GM21825 (cell line): ENCODE data around the gene PANX2.

ENCODE experiments used
- ATAC-seq: cut with Tn5 transposase; IDR thresholded peaks from one replicate; pipeline ENCODE4 v1.9.1; 2021; ENCODE audit warnings: mild to moderate bottlenecking, moderate library complexity; ENCODE audit not compliant: unreplicated experiment

The PANX2 gene

GRCh38 chr22:50227579-50228215 is 57.2 kb downstream of the PANX2 start:
- no peak for ATAC-seq

- ATAC-seq = no peak
Measured at GRCh38 chr22:50228366-50228765, 57.8 kb downstream of the PANX2 start.

- no peak for ATAC-seq
Measured at GRCh38 chr22:50229370-50229769, 58.8 kb downstream of the PANX2 start.
